Spleen (tissue), 11 donors: ENCODE measurements around the gene HMX1. TPM values are rescaled to one million over a fixed set of nuclear protein-coding genes. Genes with fewer than 3 reads are reported as not detected.

Experiments used
- DNase-seq: peaks from one replicate; pipeline ENCODE4 v3.0.0-alpha.2; 2020
- H3K27ac ChIP-seq, 8 donors: fragments of 200-600 bp; sonication (generic) in 7 of 8; 1 replicate in 4 of 8; 2 replicates in 4 of 8; pipeline versions ENCODE4 v1.5.0 to v1.8.0; 2016 to 2021; ENCODE audit warnings: inconsistent platforms in 4 of 8, mild to moderate bottlenecking in 4 of 8, moderate library complexity in 1 of 8
- H3K27me3 ChIP-seq, 7 donors: fragments of 200-600 bp; sonication (generic) in 6 of 7; replicated peaks in 1 of 7; 1 replicate in 4 of 7; 2 replicates in 3 of 7; pipeline versions ENCODE4 v1.5.0 to v1.8.0; 2016 to 2021; ENCODE audit warnings: inconsistent platforms in 3 of 7, mild to moderate bottlenecking in 1 of 7
- H3K36me3 ChIP-seq, 6 donors: fragments of 200-600 bp; sonication (generic) in 5 of 6; 1 replicate in 4 of 6; 2 replicates in 2 of 6; pipeline versions ENCODE4 v1.5.0 to v1.8.0; 2016 to 2021; ENCODE audit warnings: inconsistent platforms in 2 of 6
- H3K4me1 ChIP-seq, 6 donors: fragments of 200-600 bp; sonication (generic) in 5 of 6; 1 replicate in 3 of 6; 2 replicates in 3 of 6; pipeline versions ENCODE4 v1.5.0 to v1.8.0; 2016 to 2021; ENCODE audit warnings: inconsistent platforms in 3 of 6
- H3K4me3 ChIP-seq, 8 donors: fragments of 200-600 bp; sonication (generic) in 7 of 8; 1 replicate in 4 of 8; 2 replicates in 4 of 8; pipeline versions ENCODE4 v1.5.0 to v1.8.0; 2016 to 2021; ENCODE audit warnings: inconsistent platforms in 4 of 8, mild to moderate bottlenecking in 4 of 8, moderate library complexity in 2 of 8
- H3K9me3 ChIP-seq, 8 donors: fragments of 200-600 bp; sonication (generic) in 7 of 8; 1 replicate in 4 of 8; 2 replicates in 4 of 8; pipeline versions ENCODE4 v1.5.0 to v1.8.0; 2016 to 2021; ENCODE audit warnings: inconsistent platforms in 4 of 8
- POLR2A ChIP-seq, 3 donors: fragments of 450-650 bp; IDR thresholded peaks; one replicate each; pipeline ENCODE4 v1.5.1; 2017; ENCODE audit warnings: antibody characterized with exemption in 3 of 3, mild to moderate bottlenecking in 1 of 3
- POLR2AphosphoS5 ChIP-seq, 3 donors: sonication (generic); formaldehyde crosslinking; IDR thresholded peaks; one replicate each; pipeline ENCODE4 v1.5.1; 2017; ENCODE audit warnings: antibody characterized with exemption in 3 of 3
- WGBS, 5 donors: extraction: QIAGEN DNeasy Blood & Tissue Kit in 3 of 5; methylation state at CpG; one replicate each; pipeline versions ENCODE4 v1.1.5 to v1.1.7; 2013 to 2018; 5-methylcytosine and 5-hydroxymethylcytosine counted together
- intact Hi-C: fragments of 100-400 bp; cut with DNase I; formaldehyde crosslinking; loops from one replicate; pipeline ENCODE4 v1.15.0; 2023; ENCODE audit warnings: low total_unique reads
- polyA plus RNA-seq, 3 donors: library from polyadenylated mRNA; stranded (reverse); fragments of 200-250 nt; gene quantifications; one replicate each; pipeline ENCODE4 v1.2.1, GENCODE V29; 2013
- total RNA-seq, 7 donors: library from RNA; depleted of rRNA in 3 of 7; stranded (reverse); fragments of >200 nt in 3 of 7; fragmentation: NEBNext Ultra II Directional in 4 of 7; extraction: Animal tissue kit (Norgen Biotek cat#: 25700) in 4 of 7; gene quantifications; one replicate each; pipeline versions ENCODE4 v1.1.0 to v1.2.1, GENCODE V29; 2016 to 2021
- TF ChIP-seq, protein P1 (sequence below), 11 experiments: fragments of 200-600 bp in 7 of 11; fragments of 450-650 bp in 4 of 11; sonication (generic) in 4 of 11; IDR thresholded peaks in 8 of 11; conservative IDR thresholded peaks in 3 of 11; 1 replicate in 7 of 11; 2 replicates in 4 of 11; pipeline versions ENCODE4 v1.4.0 to v1.8.0; 2016 to 2021; ENCODE audit warnings: antibody characterized with exemption in 11 of 11, inconsistent platforms in 4 of 11, mild to moderate bottlenecking in 1 of 11
- donor health status: healthy with polysubstance abuse.
- donor health status: DM: no; HTN: no; CAD: no; lungs with moderate emphysema.
- donor health status: DM: no; HTN: no; CAD: no.
- donor health status: Bipolar disorder and iron deficiency.
- donor health status: healthy.
- donor health status: DM: no; HTN: no; CAD: no.
- donor health status: DM: yes; HTN: yes; CAD: no.

HMX1 gene
- total and polyA plus RNA-seq, 10 donors: not detected

DNA sequence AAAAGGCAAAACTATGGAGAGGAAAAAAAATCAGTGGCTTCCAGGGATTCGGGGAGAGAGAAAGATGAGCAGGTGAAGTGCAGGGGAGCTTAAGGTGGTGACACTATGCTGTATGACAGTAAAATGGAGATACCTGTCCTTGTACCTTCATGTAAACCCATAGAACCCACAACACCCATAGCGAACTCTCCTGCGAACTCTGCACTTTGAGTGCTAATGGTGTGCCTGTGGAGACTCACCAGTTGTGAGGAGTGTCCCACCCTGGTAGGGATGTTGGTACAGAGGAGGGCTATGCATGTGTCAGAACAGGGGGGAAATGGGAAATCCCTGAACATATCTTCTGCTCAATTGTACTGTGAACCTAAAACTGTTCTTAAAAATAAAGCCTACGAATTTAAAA, 42.8 kb downstream of the HMX1 start:
- Histone ChIP-seq H3K4me1 (no peaks in the 10 kb centered on the region), H3K27ac (no peak overlapping the region), H3K27me3 (peaks cover 0 to 35% (median 0%) of the 10 kb centered on the region in 7 donors), H3K36me3 (no peaks in the 10 kb centered on the region), H3K4me3 (no peak overlapping the region), H3K9me3 (peaks cover 0 to 20% (median 6%) of the 10 kb centered on the region in 8 donors)
- WGBS, 5 donors: 79 to 84% (median 81%) methylated on average over 4 of the region's 4 CpGs
- intact Hi-C loops: no loop called here
- TF ChIP-seq POLR2AphosphoS5 (IDR thresholded peaks at IDR 0.05) (no peak), POLR2A (IDR thresholded peaks at IDR 0.05) (no peak)
- TF ChIP-seq, protein P1, sequence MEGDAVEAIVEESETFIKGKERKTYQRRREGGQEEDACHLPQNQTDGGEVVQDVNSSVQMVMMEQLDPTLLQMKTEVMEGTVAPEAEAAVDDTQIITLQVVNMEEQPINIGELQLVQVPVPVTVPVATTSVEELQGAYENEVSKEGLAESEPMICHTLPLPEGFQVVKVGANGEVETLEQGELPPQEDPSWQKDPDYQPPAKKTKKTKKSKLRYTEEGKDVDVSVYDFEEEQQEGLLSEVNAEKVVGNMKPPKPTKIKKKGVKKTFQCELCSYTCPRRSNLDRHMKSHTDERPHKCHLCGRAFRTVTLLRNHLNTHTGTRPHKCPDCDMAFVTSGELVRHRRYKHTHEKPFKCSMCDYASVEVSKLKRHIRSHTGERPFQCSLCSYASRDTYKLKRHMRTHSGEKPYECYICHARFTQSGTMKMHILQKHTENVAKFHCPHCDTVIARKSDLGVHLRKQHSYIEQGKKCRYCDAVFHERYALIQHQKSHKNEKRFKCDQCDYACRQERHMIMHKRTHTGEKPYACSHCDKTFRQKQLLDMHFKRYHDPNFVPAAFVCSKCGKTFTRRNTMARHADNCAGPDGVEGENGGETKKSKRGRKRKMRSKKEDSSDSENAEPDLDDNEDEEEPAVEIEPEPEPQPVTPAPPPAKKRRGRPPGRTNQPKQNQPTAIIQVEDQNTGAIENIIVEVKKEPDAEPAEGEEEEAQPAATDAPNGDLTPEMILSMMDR (IDR thresholded peaks at IDR 0.05 in 8 of 11, conservative IDR thresholded peaks at IDR 0.05 in 3 of 11): no peak
- no peak for DNase-seq

DNA sequence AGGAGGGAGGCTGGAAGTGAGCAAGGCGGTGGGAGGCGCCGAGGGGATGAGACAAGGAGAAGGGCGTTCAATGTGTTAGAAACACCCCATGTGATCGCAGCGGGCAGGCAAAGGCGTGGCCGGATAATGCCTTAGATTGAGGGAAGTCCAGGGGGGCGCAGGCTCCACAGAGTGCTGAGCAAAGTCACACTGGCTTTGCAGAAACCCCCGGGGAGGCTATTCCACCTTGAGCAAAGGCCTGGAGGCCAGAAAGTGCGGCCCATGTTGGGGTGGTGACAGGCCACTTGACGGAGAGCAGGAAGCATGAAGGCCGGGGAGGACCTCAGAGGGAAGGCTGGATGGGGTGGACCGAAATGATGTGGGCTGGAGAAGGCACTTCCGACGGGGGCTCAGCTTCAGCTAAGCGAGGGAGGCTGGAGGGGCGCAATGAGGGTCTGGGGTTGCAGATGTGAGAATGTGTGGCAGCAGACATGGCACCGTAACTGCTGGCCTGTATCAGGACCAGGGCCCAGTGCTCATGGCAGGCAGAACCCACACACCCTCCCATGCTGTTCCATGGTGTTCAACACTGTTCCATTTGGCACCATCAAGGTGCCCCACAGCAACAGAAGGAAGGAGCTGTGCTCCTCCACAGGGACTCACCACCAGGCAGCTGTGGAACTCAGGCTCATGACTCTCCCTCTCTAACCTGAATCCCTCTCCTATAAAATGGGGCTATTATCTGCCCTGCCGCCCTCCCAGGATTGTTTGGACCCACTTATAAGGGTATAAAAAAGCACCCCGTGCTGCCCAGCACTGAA, 50.3 kb downstream of the HMX1 start:
- Histone ChIP-seq H3K4me3 (no peak overlapping the region), H3K9me3 (no peaks in the 10 kb centered on the region), H3K36me3 (no peaks in the 10 kb centered on the region), H3K27me3 (peaks cover 0 to 52% (median 0%) of the 10 kb centered on the region in 7 donors), H3K27ac (no peak overlapping the region), H3K4me1 (no peaks in the 10 kb centered on the region)
- TF ChIP-seq POLR2AphosphoS5 (IDR thresholded peaks at IDR 0.05) (no peak), POLR2A (IDR thresholded peaks at IDR 0.05) (no peak)
- TF ChIP-seq, protein P1 (IDR thresholded peaks at IDR 0.05 in 8 of 11, conservative IDR thresholded peaks at IDR 0.05 in 3 of 11): no peak
- 78 to 90% (median 84%) methylated on average over 21 of the region's 21 CpGs for WGBS, 5 donors
- peak; percentile 51 for DNase-seq
- intact Hi-C loops: no loop called here

DNA sequence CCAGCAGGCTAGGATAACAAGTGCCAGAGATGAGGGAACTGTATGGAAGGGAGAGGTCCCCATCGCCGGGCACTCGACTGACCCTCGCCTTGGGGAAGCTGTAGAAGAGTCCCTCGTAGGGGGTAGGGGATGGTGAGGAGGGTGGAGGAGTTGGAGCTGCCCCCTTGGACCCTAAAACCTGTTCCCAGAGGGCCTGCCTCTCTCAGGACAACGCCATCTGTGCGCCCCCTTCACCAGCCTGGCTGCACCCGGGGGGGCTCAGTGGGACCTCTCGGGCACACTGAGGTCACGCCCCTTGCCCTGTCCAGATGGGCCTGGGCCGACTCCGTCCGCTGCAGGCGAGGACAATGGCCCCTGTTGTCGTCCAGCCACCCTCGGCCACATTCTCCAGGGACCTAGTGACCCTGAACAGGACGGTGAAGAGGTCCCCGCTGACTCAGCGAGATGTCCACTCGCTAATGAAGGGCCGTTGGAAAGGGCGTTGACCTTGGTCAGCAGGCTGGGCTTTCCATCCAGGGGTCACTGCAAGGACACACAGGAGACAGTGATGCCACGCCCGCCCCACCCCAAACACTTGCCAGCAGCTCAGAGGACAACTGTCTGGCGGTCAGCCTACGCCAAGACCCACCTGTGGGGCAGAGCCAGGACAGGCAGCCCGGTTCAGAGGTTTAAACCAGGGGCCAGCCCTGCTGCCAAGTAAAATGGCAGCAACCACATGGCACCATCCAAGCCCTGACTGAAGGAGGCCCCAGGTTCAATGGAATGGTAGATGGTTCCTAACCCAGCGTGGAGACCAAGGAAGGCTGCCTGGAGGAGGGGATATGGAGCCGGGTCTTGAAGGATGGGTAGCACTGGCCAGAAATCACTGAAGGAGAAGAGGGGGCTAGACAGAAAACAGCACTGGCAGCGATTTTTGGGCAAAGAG, 51.2 kb downstream of the HMX1 start:
- intact Hi-C loops: no loop called here
- WGBS, 5 donors: 85 to 90% (median 89%) methylated on average over 25 to 30 of the region's 30 CpGs
- Histone ChIP-seq H3K27ac (no peak overlapping the region), H3K9me3 (no peaks in the 10 kb centered on the region), H3K4me1 (no peaks in the 10 kb centered on the region), H3K27me3 (peaks cover 0 to 52% (median 0%) of the 10 kb centered on the region in 7 donors), H3K4me3 (no peak overlapping the region), H3K36me3 (no peaks in the 10 kb centered on the region)
- TF ChIP-seq POLR2AphosphoS5 (IDR thresholded peaks at IDR 0.05) (no peak), POLR2A (IDR thresholded peaks at IDR 0.05) (no peak)
- TF ChIP-seq, protein P1 (IDR thresholded peaks at IDR 0.05 in 8 of 11, conservative IDR thresholded peaks at IDR 0.05 in 3 of 11): no peak
- peak; percentile 66 for DNase-seq
